Measurements from ENCODE around the gene WBP1. TPM values are rescaled to one million over a fixed set of nuclear protein-coding genes. Genes with fewer than 3 reads are reported as not detected.

Gene WBP1
- total RNA-seq, 5 donors from 2014 or later (not counting 1 experiment from before 2014, with no cell fraction given): 80.2 to 104 (median 98.2) TPM

DNA sequence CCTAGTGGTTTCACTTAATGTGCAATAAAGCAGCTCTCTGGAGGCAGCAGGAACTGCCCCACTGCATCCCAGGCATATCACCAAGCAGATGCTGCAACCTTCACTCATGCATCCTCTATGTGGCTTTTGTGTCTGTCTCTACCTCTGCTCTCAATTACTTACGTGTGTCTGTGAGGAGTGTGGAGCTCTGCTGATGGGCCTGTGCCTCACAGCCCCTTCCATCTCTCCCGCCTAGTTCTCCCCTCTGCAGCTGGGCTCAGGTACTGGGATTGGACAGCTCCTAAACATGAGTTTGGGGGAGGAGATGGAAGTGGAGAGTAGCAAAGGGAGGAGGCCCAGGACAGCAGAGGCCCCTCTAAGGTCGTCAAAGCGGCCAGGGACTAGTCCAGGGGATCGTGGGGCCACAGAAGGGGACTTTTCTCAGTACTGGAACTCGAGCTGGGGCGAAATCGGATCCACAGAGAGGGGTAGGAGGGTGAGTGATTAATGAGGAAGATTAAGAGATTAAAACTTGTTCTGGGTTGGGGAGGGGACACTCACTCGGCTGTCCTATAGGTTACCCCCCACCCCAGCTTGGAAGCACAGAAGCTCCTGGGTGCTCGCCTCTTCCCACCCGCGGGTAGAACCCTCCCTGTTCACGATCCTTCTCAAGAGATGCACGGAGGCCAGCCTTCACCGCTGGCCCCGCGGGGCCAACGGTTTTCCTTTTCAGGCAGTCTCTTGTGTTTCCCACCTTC is 43.3 kb downstream of the WBP1 start:
- H3K9me3 Mint-ChIP-seq: no peaks in the 10 kb centered on the region
- peaks cover 43 to 68% (median 57%) of the 10 kb centered on the region in 3 donors for H3K4me1 Mint-ChIP-seq
- WGBS (ENCODE audit: insufficient coverage): 87% methylated on average over 12 of the region's 18 CpGs
- H3K27ac Mint-ChIP-seq: no peak overlapping the region
- DNase-seq: no peak
- CTCF ChIA-PET: interaction anchor here in 1 of 2 donors (0.5 kb wide), 2 partner anchors 100 to 752 kb away, joined by 4 to 5 read pairs; no protein-coding TSS in a partner anchor
- H3K4me3 ChIP-seq (ENCODE audit: control insufficient read depth in 1 of 2, extremely low read depth in 1 of 2, low read length in 1 of 2): no peak overlapping the region
- no peaks in the 10 kb centered on the region for H3K9me3 ChIP-seq
- peaks cover 23 to 89% of the 10 kb centered on the region in 2 experiments for H3K27me3 ChIP-seq (replicated peaks in 1 of 2; ENCODE audit: control insufficient read depth in 2 of 2, extremely low read depth in 1 of 2, insufficient read depth in 2 of 2, low read length in 1 of 2)
- ATAC-seq (replicated peaks in 1 of 4): no peak
- H3K27me3 Mint-ChIP-seq: peaks cover 54 to 78% of the 10 kb centered on the region in 2 donors
- H3K36me3 ChIP-seq (ENCODE audit: control insufficient read depth in 2 of 2, extremely low read depth in 1 of 2, insufficient read depth in 1 of 2, low read length in 1 of 2): peaks cover 9 to 15% of the 10 kb centered on the region in 2 donors
- H3K4me3 Mint-ChIP-seq: peak overlapping the region; percentile 67 to 70 (median 68)
- H3K27ac ChIP-seq (ENCODE audit: low read length): no peak overlapping the region
- POLR2A ChIA-PET: no interaction called here
- peaks cover 22% of the 10 kb centered on the region for H3K36me3 Mint-ChIP-seq
- H3K4me1 ChIP-seq (ENCODE audit: control insufficient read depth in 1 of 2, extremely low read depth in 1 of 2, insufficient read depth in 2 of 2, low read length in 2 of 2): peaks cover 9 to 66% of the 10 kb centered on the region in 2 experiments

DNA sequence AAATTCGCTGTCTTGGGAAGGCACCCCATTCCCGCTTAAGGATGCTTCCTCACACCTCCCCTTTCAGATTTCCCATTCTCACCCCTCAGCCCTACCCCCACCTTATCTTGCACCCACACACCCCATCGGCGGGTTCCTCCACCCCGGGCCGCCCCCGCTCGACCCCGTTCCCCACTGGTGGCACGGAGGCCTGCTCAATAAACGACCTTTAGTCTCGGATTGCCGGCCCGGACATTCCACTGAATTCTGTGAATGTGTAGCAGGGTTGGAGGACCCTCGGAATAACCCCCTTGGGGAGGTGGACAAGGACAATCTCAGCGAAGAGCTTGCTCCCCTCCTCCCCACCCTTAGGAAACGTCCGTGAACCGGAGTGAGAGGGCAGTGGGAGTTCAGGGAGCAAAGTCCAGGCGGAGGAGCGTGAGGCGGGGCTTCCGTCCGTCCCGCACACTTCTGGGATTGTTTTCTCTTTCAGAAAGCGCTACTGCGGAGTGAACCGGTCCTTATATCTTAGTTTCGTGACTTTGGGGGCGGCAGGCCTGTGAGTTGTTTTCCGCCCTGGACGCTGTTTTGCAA is 44.0 kb downstream of the WBP1 start:
- ChIA-PET CTCF (interaction anchor here in 1 of 2 donors (0.5 kb wide), 1 partner anchor 753 kb away, joined by 5 read pairs; no protein-coding TSS in a partner anchor), POLR2A (no interaction called here)
- peak overlapping the region; percentile 67 to 70 (median 68) for H3K4me3 Mint-ChIP-seq
- H3K36me3 Mint-ChIP-seq: peaks cover 26% of the 10 kb centered on the region
- Histone ChIP-seq H3K27me3 (replicated peaks in 1 of 2; ENCODE audit: control insufficient read depth in 2 of 2, extremely low read depth in 1 of 2, insufficient read depth in 2 of 2, low read length in 1 of 2) (peaks cover 21 to 94% of the 10 kb centered on the region in 2 experiments), H3K4me1 (ENCODE audit: control insufficient read depth in 1 of 2, extremely low read depth in 1 of 2, insufficient read depth in 2 of 2, low read length in 2 of 2) (peaks cover 11 to 72% of the 10 kb centered on the region in 2 experiments), H3K36me3 (ENCODE audit: control insufficient read depth in 2 of 2, extremely low read depth in 1 of 2, insufficient read depth in 1 of 2, low read length in 1 of 2) (peaks cover 9 to 15% of the 10 kb centered on the region in 2 donors), H3K9me3 (no peaks in the 10 kb centered on the region), H3K4me3 (ENCODE audit: control insufficient read depth in 1 of 2, extremely low read depth in 1 of 2, low read length in 1 of 2) (peak overlapping the region; percentile 45 to 67), H3K27ac (ENCODE audit: low read length) (no peak overlapping the region)
- H3K27ac Mint-ChIP-seq: peak overlapping the region; percentile 16 to 60
- peaks cover 50 to 75% (median 64%) of the 10 kb centered on the region in 3 donors for H3K4me1 Mint-ChIP-seq
- no peaks in the 10 kb centered on the region for H3K9me3 Mint-ChIP-seq
- peaks cover 55 to 78% of the 10 kb centered on the region in 2 donors for H3K27me3 Mint-ChIP-seq
- DNase-seq (no peak), ATAC-seq (replicated peaks in 1 of 4) (no peak)
- 19% methylated on average over 16 of the region's 32 CpGs for WGBS (ENCODE audit: insufficient coverage)

DNA sequence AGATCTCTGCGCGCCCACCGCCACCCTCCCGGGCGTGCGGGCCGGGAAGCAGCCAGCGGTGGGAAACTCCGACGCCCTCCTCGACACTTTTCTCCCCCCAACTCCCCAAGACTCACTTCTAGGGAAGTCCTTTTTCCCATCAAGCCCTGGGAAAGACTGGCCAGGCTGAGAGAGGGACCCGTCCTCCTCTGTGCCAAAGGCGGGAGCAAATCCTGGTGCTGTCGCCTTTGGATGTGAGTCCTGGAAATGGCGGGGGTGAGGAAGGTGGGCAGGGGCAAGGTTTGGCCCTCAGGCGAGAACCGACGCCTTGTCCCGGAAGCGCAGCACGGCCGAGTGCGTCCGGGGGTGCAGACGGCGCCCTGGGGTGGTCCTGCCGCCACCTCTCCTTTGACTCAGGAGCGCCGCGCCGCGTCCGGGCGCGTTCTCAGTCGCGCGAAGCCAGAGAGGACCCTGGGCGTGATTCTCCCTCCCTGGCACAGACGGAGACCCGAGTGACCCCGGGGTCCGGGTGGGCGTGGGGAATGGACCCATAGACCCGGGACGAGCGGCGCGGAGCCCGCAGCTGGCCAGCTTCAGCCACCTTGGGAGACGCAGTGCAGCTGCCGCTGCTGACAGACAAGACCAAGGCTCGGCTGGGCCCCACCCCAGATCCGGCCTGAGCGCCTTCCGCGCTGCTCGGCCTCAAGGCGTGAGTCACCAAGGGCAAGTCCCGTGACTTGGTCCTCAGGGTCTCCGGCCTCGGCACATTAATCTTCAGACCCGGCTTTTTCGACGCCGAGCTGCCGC is 44.7 kb downstream of the WBP1 start:
- Mint-ChIP-seq H3K27ac (peak overlapping the region; percentile 34 to 52), H3K27me3 (peaks cover 55 to 77% of the 10 kb centered on the region in 2 donors), H3K4me1 (peaks cover 51 to 74% (median 65%) of the 10 kb centered on the region in 3 donors), H3K9me3 (no peaks in the 10 kb centered on the region), H3K36me3 (peaks cover 29% of the 10 kb centered on the region), H3K4me3 (peak overlapping the region; percentile 67 to 70 (median 68))
- Histone ChIP-seq H3K9me3 (no peaks in the 10 kb centered on the region), H3K4me3 (ENCODE audit: control insufficient read depth in 1 of 2, extremely low read depth in 1 of 2, low read length in 1 of 2) (peak overlapping the region; percentile 45 to 67), H3K4me1 (ENCODE audit: control insufficient read depth in 1 of 2, extremely low read depth in 1 of 2, insufficient read depth in 2 of 2, low read length in 2 of 2) (peaks cover 13 to 68% of the 10 kb centered on the region in 2 experiments), H3K27ac (ENCODE audit: low read length) (no peak overlapping the region), H3K36me3 (ENCODE audit: control insufficient read depth in 2 of 2, extremely low read depth in 1 of 2, insufficient read depth in 1 of 2, low read length in 1 of 2) (peaks cover 9 to 15% of the 10 kb centered on the region in 2 donors), H3K27me3 (replicated peaks in 1 of 2; ENCODE audit: control insufficient read depth in 2 of 2, extremely low read depth in 1 of 2, insufficient read depth in 2 of 2, low read length in 1 of 2) (peaks cover 21 to 88% of the 10 kb centered on the region in 2 experiments)
- ChIA-PET CTCF (no interaction called here), POLR2A (interaction anchor here in 1 of 2 donors (0.5 kb wide), 1 partner anchor 337 kb away, joined by 7 read pairs; no protein-coding TSS in a partner anchor)
- WGBS (ENCODE audit: insufficient coverage): 2% methylated on average over 63 of the region's 67 CpGs
- ATAC-seq (replicated peaks in 1 of 4) (peak in 2 of 4 experiments; percentile 17 to 22), DNase-seq (peak in 5 of 35 experiments; percentile 15 to 47 (median 39))

DNA sequence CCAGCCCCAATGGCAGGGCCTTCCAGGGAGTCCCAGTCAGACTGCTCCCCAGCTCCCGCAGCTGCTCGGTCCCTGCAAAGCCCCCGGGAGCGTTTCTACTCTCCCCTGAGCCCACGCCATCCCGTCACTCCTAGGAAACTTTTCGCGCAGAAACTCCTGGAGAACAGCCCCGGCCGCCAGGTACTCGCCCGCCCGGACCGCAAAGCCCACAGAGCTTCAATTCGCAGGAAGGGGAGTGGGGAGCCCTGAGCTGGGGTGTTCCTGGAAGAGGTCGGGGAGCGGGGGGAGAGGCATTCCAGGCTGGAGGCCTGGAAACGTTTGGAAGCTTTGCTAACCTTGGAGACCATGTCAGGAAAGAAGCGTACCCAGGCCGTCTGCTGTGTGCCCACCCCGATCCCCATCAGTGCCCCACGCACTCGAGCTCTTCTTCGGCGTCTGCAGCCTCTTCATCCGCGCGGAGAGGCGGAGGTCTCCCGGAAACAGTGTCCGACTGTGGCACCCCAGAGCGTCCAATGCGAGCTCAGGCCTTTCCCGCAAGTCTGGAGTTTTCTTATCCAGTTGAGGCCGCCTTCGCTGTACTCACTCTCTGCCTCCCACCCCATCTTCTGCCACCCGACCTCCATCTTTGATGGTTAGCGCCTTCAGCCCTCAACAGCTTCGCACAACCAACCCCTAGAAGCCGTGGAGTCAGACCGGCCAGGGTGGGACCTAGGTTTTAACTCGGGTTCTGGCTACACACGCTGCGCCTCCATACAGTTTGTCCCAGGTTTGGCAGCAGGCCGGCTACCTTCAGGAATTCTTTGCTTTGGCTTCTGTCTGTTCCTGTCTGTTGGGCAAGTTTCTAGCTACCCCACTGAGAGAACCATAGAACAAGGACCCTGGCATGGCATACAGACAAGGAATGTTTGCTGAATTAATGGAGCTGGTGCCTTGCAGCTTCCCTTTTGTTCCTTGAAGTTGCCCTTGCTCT is 45.6 kb downstream of the WBP1 start:
- Histone ChIP-seq H3K27me3 (replicated peaks in 1 of 2; ENCODE audit: control insufficient read depth in 2 of 2, extremely low read depth in 1 of 2, insufficient read depth in 2 of 2, low read length in 1 of 2) (peaks cover 21 to 79% of the 10 kb centered on the region in 2 experiments), H3K27ac (ENCODE audit: low read length) (no peak overlapping the region), H3K36me3 (ENCODE audit: control insufficient read depth in 2 of 2, extremely low read depth in 1 of 2, insufficient read depth in 1 of 2, low read length in 1 of 2) (peaks cover 9 to 15% of the 10 kb centered on the region in 2 donors), H3K4me1 (ENCODE audit: control insufficient read depth in 1 of 2, extremely low read depth in 1 of 2, insufficient read depth in 2 of 2, low read length in 2 of 2) (peaks cover 11 to 66% of the 10 kb centered on the region in 2 experiments), H3K4me3 (ENCODE audit: control insufficient read depth in 1 of 2, extremely low read depth in 1 of 2, low read length in 1 of 2) (peak overlapping the region; percentile 45 to 67), H3K9me3 (no peaks in the 10 kb centered on the region)
- ChIA-PET CTCF (interaction anchor here (0.5 to 1.2 kb wide), 2 partner anchors 28 to 45 kb away, joined by 3 to 4 read pairs; partner anchors contain the start of gene WBP1 (in 1 of the 2)), POLR2A (interaction anchor here in 1 of 2 donors (0.5 kb wide), 2 partner anchors 30 to 336 kb away, joined by 7 to 8 read pairs; no protein-coding TSS in a partner anchor)
- peak overlapping the region; percentile 67 to 70 (median 68) for H3K4me3 Mint-ChIP-seq
- H3K4me1 Mint-ChIP-seq: peaks cover 51 to 75% (median 63%) of the 10 kb centered on the region in 3 donors
- H3K9me3 Mint-ChIP-seq: no peaks in the 10 kb centered on the region
- H3K27ac Mint-ChIP-seq: peak overlapping the region; percentile 34 to 52
- H3K27me3 Mint-ChIP-seq: peaks cover 47 to 68% of the 10 kb centered on the region in 2 donors
- ATAC-seq (replicated peaks in 1 of 4): no peak
- H3K36me3 Mint-ChIP-seq: peaks cover 29% of the 10 kb centered on the region
- 84% methylated on average over 30 of the region's 45 CpGs for WGBS (ENCODE audit: insufficient coverage)
- DNase-seq: no peak

DNA sequence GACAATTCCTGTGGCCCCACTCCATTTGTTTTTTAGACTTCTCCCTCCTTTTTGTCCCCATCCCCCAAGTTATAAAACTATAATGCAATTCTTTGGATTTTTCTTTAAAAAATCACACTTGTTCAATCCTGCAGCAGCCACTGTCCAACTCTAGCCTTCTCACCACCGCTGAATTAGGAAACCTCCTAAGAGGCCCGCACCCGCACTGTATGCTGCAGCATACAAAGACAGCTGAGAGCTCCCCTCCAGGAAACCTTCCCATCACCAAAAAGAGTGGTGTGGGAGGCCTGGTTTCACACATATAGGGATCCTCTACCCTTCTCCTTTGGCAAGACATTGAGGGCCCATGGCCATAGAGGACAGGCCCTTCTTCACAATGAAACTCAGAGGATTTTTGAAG is 46.4 kb downstream of the WBP1 start:
- ATAC-seq (replicated peaks in 1 of 4) (no peak), DNase-seq (no peak)
- H3K27me3 ChIP-seq (replicated peaks in 1 of 2; ENCODE audit: control insufficient read depth in 2 of 2, extremely low read depth in 1 of 2, insufficient read depth in 2 of 2, low read length in 1 of 2): peaks cover 21 to 71% of the 10 kb centered on the region in 2 experiments
- H3K4me1 Mint-ChIP-seq: peaks cover 47 to 71% (median 58%) of the 10 kb centered on the region in 3 donors
- H3K4me3 Mint-ChIP-seq: peak overlapping the region; percentile 5 to 67 (median 49)
- WGBS (ENCODE audit: insufficient coverage): no CpG with 5 or more reads among the region's 3 CpGs
- H3K27ac ChIP-seq (ENCODE audit: low read length): no peak overlapping the region
- H3K27me3 Mint-ChIP-seq: peaks cover 42 to 63% of the 10 kb centered on the region in 2 donors
- H3K4me3 ChIP-seq (ENCODE audit: control insufficient read depth in 1 of 2, extremely low read depth in 1 of 2, low read length in 1 of 2): no peak overlapping the region
- H3K27ac Mint-ChIP-seq: no peak overlapping the region
- POLR2A ChIA-PET: no interaction called here
- peaks cover 11 to 58% of the 10 kb centered on the region in 2 experiments for H3K4me1 ChIP-seq (ENCODE audit: control insufficient read depth in 1 of 2, extremely low read depth in 1 of 2, insufficient read depth in 2 of 2, low read length in 2 of 2)
- CTCF ChIA-PET: interaction anchor here in 1 of 2 donors (0.5 to 1.2 kb wide), 2 partner anchors 21 to 27 kb away, joined by 3 to 4 read pairs; no protein-coding TSS in a partner anchor
- H3K9me3 ChIP-seq: no peaks in the 10 kb centered on the region
- H3K36me3 Mint-ChIP-seq: peaks cover 29% of the 10 kb centered on the region
- H3K36me3 ChIP-seq (ENCODE audit: control insufficient read depth in 2 of 2, extremely low read depth in 1 of 2, insufficient read depth in 1 of 2, low read length in 1 of 2): peaks cover 9 to 15% of the 10 kb centered on the region in 2 donors
- H3K9me3 Mint-ChIP-seq: no peaks in the 10 kb centered on the region
